Stimulated activated CD4-positive, alpha-beta T cell treated with anti-CD3 and anti-CD28 coated beads, Interleukin-15, amount 100 ng/mL, for 48 hours (primary cell): ENCODE data around the gene KLF11.

Experiments
- DNase-seq, 2 donors: peaks; one replicate each; pipeline ENCODE4 v3.0.0-alpha.2; 2020; ENCODE audit warnings: low read depth in 2 of 2

Gene KLF11

GRCh38 chr2:10064932-10065772, 21.8 kb downstream of the KLF11 start:
- no peak for DNase-seq

- no peak for DNase-seq
Observed at GRCh38 chr2:10065773-10066055, 22.4 kb downstream of the KLF11 start.

GRCh38 chr2:10067330-10067729, 24.0 kb downstream of the KLF11 start:
- no peak for DNase-seq

- DNase-seq: no peak
Observed at GRCh38 chr2:10067881-10068280, 24.5 kb downstream of the KLF11 start.

DNA sequence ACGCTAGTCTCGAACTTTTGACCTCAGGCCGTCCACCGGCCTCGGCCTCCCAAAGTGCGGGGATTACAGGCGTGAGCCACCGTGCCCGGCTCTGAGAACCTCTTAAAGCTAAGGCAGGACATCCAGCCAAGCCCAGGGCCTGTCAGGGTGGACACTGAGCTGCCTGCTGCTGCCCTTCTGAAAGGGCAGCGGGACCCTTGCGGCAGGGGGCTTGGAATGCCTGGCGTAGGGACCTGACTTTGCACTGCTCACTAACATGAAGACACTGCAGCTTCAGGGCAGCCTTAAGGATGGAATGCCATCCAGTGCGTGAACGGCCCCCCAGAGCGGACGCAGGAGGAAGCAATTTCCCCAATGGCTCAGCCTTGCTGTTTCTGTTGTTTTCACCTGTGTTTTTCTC, 27.8 kb downstream of the KLF11 start:
- no peak for DNase-seq

DNA sequence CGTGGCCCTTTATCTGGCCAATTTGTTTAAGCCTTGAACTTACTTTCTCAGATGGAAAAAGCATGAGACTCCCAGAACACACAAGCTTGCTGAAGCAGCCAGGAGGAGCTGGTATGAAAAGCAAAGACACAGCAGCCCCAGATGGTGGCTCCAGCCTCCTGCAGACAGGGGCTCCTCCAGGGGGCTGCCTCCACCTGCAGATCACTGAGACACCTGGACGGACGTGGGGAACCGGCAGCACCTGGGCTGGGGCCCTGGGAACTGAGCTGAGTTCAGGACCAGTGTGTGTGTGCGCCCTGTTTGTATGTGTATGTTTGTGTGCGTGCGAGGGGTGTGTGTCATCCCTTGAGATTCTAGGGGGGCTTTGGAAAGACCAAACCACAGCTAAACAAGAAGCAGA, 28.2 kb downstream of the KLF11 start:
- no peak for DNase-seq

- DNase-seq: peak; percentile 64 to 71
Observed at GRCh38 chr2:10072656-10073480, 29.5 kb downstream of the KLF11 start.

DNA sequence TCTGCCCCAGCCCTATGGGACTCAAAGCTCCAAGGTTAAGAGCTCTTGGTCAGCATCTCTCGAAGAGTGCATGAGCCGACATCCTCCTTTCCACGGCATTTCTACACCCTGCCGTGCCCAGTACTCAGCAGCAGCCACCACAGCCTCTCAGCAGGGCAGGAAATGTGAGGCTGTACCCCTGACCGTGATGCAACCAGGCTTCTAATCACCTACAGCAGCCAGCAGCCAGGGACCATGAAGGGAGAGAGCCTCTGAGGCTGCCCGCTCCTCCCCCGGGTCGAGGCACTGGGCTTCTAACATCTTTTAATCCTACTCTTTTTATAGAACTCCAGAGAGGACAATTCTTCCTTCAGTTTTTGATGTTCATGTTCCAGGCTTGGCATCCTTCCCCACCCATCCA, 30.4 kb downstream of the KLF11 start:
- no peak for DNase-seq

DNA sequence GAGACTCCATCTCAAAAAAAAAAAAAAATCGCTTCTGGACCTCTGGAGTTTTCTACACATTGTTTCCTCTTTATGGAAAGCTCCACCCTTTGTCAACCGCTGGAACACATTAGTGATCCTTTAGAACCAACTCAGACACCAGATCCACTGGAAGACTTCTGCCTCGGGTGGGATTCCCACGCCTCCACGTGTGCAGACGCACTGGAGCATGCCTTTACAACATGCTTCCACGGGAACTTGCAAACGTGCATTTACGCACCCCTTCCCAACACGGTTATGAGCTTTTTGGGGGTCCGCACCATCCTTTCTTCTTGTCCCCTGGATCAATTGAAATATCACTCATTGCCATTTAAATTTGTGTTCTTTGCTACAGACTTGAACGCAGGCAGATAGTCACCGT, 31.8 kb downstream of the KLF11 start:
- DNase-seq: no peak

- no peak for DNase-seq
Observed at GRCh38 chr2:10075571-10076209, 32.3 kb downstream of the KLF11 start.

DNA sequence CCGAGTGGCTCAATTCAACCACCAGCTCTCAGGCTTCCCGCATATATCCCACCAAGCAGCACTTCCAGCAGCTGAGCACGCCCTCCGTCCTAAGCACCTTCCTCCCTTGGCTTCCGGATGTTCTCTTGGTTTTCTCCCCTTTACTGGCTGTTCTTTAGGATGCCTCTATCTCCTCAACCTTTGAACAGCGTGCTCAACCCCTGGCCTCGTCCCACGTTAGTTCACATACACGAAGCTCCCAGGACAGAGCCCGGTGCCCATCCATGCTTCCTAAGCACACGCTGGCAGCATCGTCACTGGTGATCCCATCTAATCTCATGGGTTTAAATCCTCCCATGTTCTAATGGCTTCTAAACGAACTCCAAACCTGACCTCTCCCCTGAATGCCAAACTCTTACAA, 33.2 kb downstream of the KLF11 start:
- DNase-seq: no peak

GRCh38 chr2:10076988-10077527, 33.7 kb downstream of the KLF11 start:
- DNase-seq: no peak

DNA sequence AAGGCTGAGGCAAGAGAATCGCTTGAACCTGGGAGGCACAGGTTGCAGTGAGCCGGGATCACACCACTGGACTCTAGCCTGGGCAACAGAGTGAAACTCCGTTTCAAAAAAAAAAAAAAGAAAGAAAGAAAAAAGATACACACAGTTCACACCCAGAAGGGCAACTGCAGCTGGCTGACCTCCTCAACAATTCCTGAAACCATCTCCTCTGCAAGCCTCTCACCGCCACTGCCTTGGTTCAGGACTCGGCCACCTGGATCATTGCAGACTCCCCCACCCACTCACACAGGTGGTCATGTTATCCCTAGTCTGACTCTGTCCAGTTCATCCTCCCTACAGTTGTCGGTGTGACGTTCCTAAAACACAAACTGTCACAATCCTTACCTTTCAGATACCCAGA, 34.7 kb downstream of the KLF11 start:
- no peak for DNase-seq

DNA sequence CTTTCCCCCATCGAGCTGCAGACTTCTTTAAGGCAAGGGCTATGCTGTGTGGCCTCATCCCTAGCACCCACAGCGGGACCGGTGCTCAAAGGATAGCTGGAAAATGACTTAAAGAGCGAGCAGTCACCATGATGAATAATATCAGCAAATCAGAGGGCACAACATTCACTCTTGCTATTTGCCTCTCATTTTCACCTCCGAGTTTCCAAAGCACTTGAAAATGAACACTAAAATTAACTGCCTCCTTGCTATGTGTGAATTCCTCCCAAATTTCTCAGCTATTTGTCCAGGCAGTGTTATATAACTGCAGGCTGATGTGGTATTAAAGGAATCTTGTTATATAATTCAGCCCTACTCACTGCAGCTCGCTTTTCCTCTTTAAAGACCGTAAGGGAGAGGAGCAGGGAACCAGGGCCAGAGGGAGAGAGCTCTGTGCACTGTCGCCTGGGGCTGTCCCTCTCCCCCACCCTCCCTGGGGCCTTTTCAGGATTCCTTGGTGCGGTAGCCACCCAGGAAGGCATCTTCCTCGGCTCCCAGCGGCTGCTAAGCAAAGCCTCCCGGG, 35.4 kb downstream of the KLF11 start:
- no peak for DNase-seq

- DNase-seq: no peak
Observed at GRCh38 chr2:10079266-10079869, 36.0 kb downstream of the KLF11 start.

DNA sequence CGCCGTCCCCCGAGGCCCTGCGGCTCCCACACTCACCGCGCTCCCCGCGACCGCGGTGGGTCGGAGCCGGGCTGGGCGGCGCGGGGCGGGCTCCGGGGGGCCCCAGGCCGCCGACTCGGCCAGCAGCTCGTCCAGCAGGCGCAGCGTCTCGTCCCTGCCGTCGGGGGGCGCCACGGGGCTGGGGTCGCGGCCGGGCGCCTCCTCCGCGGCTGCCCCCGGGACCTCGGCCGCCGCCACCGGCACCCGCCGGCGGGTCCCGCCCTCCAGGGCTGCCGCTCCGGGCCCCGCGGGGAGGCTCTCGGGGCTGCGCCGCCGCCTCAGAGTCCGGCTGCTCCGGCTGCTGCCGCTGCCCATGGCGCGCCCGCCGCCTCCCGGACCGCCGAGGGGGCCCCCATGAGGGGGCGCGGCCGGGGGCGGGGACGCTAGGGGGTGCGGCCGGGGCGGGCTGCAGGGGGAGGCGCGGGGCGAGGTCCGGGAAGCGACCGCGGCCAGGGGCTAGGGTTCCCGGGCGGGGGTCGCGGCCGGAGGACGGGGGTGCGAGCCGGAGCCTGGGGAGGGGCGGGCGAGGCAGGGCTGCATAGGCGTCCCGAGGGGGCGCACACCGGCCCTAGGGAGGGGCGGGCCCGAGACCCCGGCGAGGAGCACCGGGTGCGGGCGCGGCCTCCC, 36.7 kb downstream of the KLF11 start, which contains the start of gene CYS1:
Gene CYS1 (minus strand): TSS at position 542 of the 666 bp plus-strand sequence. CDS start 188 bp downstream, at position 354.
- no peak for DNase-seq

DNA sequence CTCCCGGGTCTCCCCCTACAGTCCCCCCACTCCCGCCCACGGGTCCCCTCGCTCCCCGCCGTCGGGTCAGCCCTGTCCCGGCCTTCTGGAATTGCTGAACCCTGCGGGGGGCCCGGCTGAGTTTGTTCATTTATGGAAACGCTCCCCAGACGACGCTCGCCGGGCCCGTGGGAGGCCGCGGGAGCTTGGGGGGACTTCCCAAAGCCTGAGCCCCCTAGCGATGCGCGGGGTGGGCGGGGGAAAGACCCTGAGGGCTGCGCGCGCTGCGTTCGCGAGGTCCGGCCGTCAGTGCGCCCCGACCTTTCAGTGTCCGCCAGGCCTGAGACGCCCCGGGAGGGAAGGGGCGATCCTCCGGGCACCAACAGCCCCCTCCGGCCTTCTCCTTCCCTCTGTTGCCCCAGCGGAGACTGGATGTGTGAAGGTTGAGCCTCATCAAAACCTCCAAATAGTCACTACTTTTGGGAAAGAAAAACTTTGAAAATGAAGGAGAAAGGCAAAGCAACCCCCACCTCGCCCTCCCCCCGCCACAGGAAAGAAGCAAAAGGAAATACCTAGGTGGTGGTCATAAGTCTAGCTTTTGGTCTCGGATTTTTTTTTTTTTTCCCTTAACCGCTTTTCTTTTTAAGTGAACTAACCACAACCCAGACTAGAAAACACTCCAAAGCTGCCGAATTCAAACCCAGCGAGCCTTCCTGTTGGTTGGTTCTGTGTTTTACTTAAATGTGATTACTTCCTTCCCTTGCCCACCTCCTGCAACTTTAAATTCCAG, 37.4 kb downstream of the KLF11 start:
- no peak for DNase-seq

DNA sequence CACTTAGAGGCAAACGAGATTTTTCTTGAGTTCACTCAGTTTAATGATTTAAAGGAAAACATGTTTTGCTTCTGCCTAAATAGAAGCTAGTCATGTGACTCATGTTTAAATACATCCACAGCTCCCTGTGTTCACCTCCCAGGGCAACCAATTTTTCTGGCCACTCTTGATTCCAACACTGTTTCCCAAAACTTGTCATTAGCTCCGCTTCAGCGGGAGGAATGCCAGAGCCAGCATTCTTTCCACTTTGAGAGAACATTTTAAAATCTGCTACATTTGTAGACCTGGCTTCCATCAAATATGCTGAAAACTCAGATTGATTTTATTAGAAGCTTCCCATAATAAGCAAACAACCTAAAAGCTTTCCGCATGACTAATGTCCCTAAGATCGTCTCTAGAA, 39.7 kb downstream of the KLF11 start:
- no peak for DNase-seq

DNA sequence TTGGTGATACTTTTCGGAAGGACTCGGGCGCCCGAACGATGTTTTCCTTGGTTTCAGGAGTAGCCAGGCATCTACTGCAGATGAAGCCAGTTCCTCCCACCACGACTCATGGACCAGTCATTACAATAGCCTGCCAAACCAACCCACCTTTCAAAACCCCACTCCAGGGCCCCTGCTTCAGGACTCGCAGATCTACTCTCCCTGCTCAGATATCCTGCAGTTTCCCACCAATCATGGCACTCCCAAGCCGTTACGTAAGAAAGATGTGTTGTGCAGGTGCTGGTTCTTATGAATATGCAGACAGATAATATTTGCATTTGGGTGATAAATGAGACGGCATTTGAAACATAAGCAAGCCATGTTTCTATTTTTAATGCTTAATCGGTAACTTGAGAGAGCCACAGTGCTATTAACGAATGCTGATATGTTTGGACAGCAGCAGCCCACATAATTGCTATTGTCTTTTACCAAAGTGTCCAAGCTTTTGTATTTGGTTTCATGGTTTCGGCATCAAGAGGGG, 40.4 kb downstream of the KLF11 start:
- DNase-seq: no peak

GRCh38 chr2:10084223-10084865, 41.0 kb downstream of the KLF11 start:
- no peak for DNase-seq
